Testis (tissue), 2 donors: Measurements from ENCODE around the gene PSTPIP1.

Experiments used
- POLR2A ChIP-seq: fragments of 450-650 bp; IDR thresholded peaks from one replicate; pipeline ENCODE4 v1.6.1; 2017; ENCODE audit warnings: antibody characterized with exemption, mild to moderate bottlenecking, moderate library complexity
- TF ChIP-seq, protein P1 (sequence below), 3 experiments: fragments of 450-650 bp in 2 of 3; fragments of 200-600 bp in 1 of 3; sonication (generic) in 1 of 3; IDR thresholded peaks; one replicate each; pipeline ENCODE4 v1.5.1; 2016 to 2019; ENCODE audit warnings: antibody characterized with exemption in 3 of 3, mild to moderate bottlenecking in 2 of 3, moderate library complexity in 1 of 3

- TF ChIP-seq, protein P1, sequence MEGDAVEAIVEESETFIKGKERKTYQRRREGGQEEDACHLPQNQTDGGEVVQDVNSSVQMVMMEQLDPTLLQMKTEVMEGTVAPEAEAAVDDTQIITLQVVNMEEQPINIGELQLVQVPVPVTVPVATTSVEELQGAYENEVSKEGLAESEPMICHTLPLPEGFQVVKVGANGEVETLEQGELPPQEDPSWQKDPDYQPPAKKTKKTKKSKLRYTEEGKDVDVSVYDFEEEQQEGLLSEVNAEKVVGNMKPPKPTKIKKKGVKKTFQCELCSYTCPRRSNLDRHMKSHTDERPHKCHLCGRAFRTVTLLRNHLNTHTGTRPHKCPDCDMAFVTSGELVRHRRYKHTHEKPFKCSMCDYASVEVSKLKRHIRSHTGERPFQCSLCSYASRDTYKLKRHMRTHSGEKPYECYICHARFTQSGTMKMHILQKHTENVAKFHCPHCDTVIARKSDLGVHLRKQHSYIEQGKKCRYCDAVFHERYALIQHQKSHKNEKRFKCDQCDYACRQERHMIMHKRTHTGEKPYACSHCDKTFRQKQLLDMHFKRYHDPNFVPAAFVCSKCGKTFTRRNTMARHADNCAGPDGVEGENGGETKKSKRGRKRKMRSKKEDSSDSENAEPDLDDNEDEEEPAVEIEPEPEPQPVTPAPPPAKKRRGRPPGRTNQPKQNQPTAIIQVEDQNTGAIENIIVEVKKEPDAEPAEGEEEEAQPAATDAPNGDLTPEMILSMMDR (IDR thresholded peaks at IDR 0.05): no peak
- TF ChIP-seq POLR2A: no peak
Observed at GRCh38 chr15:77031376-77032050, 36.6 kb downstream of the PSTPIP1 start.
